SK-N-SH (cell line): ENCODE results near the gene TECTB. TPM values are rescaled to one million over a fixed set of nuclear protein-coding genes. Genes with fewer than 3 reads are reported as not detected.

Experiments used
- CTCF ChIA-PET: fragments of 300-600, 350-600 bp; formaldehyde crosslinking; extraction: SDS; loops from one replicate; lab custom pipeline; 2021; lab: Yijun Ruan, JAX
- POLR2A ChIA-PET: fragments of 350-600 bp; sonication (Branson Sonifier 250); formaldehyde crosslinking; extraction: SDS; loops from one replicate; lab custom pipeline; 2020; ENCODE audit warnings: antibody characterized with exemption, inconsistent platforms; lab: Yijun Ruan, JAX
- DNase-seq: peaks from one replicate; pipeline ENCODE4 v3.0.0; 2012
- H2AFZ ChIP-seq: fragments of 200-600 bp; sonication (generic); 2 replicates; pipeline ENCODE4 v1.8.1; 2016; ENCODE audit warnings: antibody characterized with exemption, mild to moderate bottlenecking, low read depth
- H3F3A ChIP-seq: fragments of 200-600 bp; sonication (generic); replicated peaks from 2 replicates; pipeline ENCODE3; 2016; ENCODE audit warnings: antibody characterized with exemption, mild to moderate bottlenecking; ENCODE audit not compliant: insufficient read depth
- H3K27ac ChIP-seq, 2 experiments: fragments of 200-500 bp in 1 of 2; fragments of 200-600 bp in 1 of 2; sonication (Bioruptor generic) in 1 of 2; sonication (generic), shearing (Covaris generic) in 1 of 2; 2 replicates each; pipeline versions ENCODE4 v1.5.1 to v1.6.1; 2014 to 2016; ENCODE audit warnings: low read depth in 2 of 2, inconsistent platforms in 1 of 2, low read length in 1 of 2, mild to moderate bottlenecking in 1 of 2, mixed read lengths in 1 of 2
- H3K27me3 ChIP-seq: fragments of 200-600 bp; sonication (generic), shearing (Covaris generic); 2 replicates; pipeline ENCODE4 v1.6.1; 2016; ENCODE audit warnings: mixed run types; ENCODE audit not compliant: insufficient read depth
- H3K36me3 ChIP-seq, 2 experiments: fragments of 200-500 bp in 1 of 2; fragments of 200-600 bp in 1 of 2; sonication (Bioruptor generic) in 1 of 2; sonication (generic) in 1 of 2; replicated peaks in 1 of 2; 2 replicates each; pipeline versions ENCODE3 to v1.5.1; 2014 to 2016; ENCODE audit warnings: low read length in 1 of 2, mild to moderate bottlenecking in 1 of 2; ENCODE audit not compliant: insufficient read depth in 2 of 2, control insufficient read depth in 1 of 2
- H3K4me1 ChIP-seq, 2 experiments: fragments of 200-500 bp in 1 of 2; fragments of 200-600 bp in 1 of 2; sonication (Bioruptor generic) in 1 of 2; sonication (generic), shearing (Covaris generic) in 1 of 2; 2 replicates each; pipeline versions ENCODE4 v1.5.1 to v1.6.1; 2014 to 2016; ENCODE audit warnings: low read depth in 1 of 2, low read length in 1 of 2, mixed run types in 1 of 2; ENCODE audit not compliant: insufficient read depth in 2 of 2, control insufficient read depth in 1 of 2
- H3K4me2 ChIP-seq: fragments of 200-600 bp; sonication (generic), shearing (Covaris generic); 2 replicates; pipeline ENCODE4 v1.6.1; 2017; ENCODE audit warnings: mixed run types
- H3K4me3 ChIP-seq, 2 experiments: fragments of 200-500 bp in 1 of 2; fragments of 200-600 bp in 1 of 2; sonication (Bioruptor generic) in 1 of 2; sonication (generic), shearing (Covaris generic) in 1 of 2; 2 replicates each; pipeline versions ENCODE4 v1.5.1 to v1.8.1; 2014 to 2016; ENCODE audit warnings: low read depth in 2 of 2, inconsistent platforms in 1 of 2, low read length in 1 of 2, mild to moderate bottlenecking in 1 of 2, mixed read lengths in 1 of 2, moderate library complexity in 1 of 2
- H3K79me2 ChIP-seq: fragments of 200-600 bp; sonication (generic); 2 replicates; pipeline ENCODE4 v1.8.1; 2017; ENCODE audit warnings: mild to moderate bottlenecking; ENCODE audit not compliant: insufficient read depth
- H3K9ac ChIP-seq: fragments of 200-600 bp; sonication (generic); 2 replicates; pipeline ENCODE4 v1.6.1; 2017; ENCODE audit warnings: mixed run types
- H3K9me2 ChIP-seq: fragments of 200-600 bp; sonication (generic); 2 replicates; pipeline ENCODE4 v1.6.1; 2017; ENCODE audit warnings: mixed run types
- H3K9me3 ChIP-seq: fragments of 200-600 bp; sonication (generic); 2 replicates; pipeline ENCODE4 v1.6.1; 2017; ENCODE audit warnings: mixed run types, mild to moderate bottlenecking, moderate library complexity
- H4K20me1 ChIP-seq: fragments of 200-600 bp; sonication (generic); 2 replicates; pipeline ENCODE4 v1.6.1; 2017; ENCODE audit warnings: mild to moderate bottlenecking, mixed run types; ENCODE audit not compliant: insufficient read depth
- CHD2 ChIP-seq: fragments of 150-350 bp; IDR thresholded peaks from 2 replicates; pipeline ENCODE4 v1.6.1; 2018; ENCODE audit warnings: low read length; ENCODE audit not compliant: partially characterized antibody
- ELF1 ChIP-seq: IDR thresholded peaks from 2 replicates; pipeline ENCODE4 v1.4.0; 2012
- EP300 ChIP-seq, 2 experiments: IDR thresholded peaks; 2 replicates each; pipeline versions ENCODE4 v1.4.0 to v1.6.1; 2012; ENCODE audit warnings: borderline replicate concordance in 1 of 2, low read depth in 1 of 2, low read length in 1 of 2
- EZH2phosphoT487 ChIP-seq: fragments of 200-600 bp; sonication (generic); IDR thresholded peaks from 2 replicates; pipeline ENCODE4 v1.6.1; 2017; ENCODE audit warnings: low read depth, mixed run types, mild to moderate bottlenecking, antibody characterized with exemption, moderate library complexity, borderline replicate concordance
- FOSL2 ChIP-seq: IDR thresholded peaks from 2 replicates; pipeline ENCODE4 v1.4.0; 2012; ENCODE audit warnings: low read depth, mild to moderate bottlenecking, moderate library complexity, borderline replicate concordance
- FOXM1 ChIP-seq: IDR thresholded peaks from 2 replicates; pipeline ENCODE4 v1.4.0; 2012; ENCODE audit warnings: low read depth, mild to moderate bottlenecking
- MEF2A ChIP-seq: IDR thresholded peaks from 2 replicates; pipeline ENCODE4 v1.4.0; 2012; ENCODE audit warnings: low read depth, borderline replicate concordance
- POLR2AphosphoS5 ChIP-seq: IDR thresholded peaks from 2 replicates; pipeline ENCODE4 v1.6.1; 2012; ENCODE audit warnings: low read depth, low read length
- RCOR1 ChIP-seq: fragments of 150-350 bp; IDR thresholded peaks from 2 replicates; pipeline ENCODE4 v1.6.1; 2017; ENCODE audit warnings: antibody characterized with exemption, low read length
- RFX5 ChIP-seq: IDR thresholded peaks from 2 replicates; pipeline ENCODE4 v1.6.1; 2012; ENCODE audit warnings: mild to moderate bottlenecking, improper control_type of control experiment, low read length
- SIN3A ChIP-seq: IDR thresholded peaks from 2 replicates; pipeline ENCODE4 v1.6.1; 2012; ENCODE audit warnings: low read depth, mild to moderate bottlenecking, low read length, moderate library complexity, borderline replicate concordance
- TAF1 ChIP-seq: IDR thresholded peaks from 2 replicates; pipeline ENCODE4 v1.6.1; 2012; ENCODE audit warnings: low read depth, mild to moderate bottlenecking, low read length, moderate library complexity, borderline replicate concordance
- TCF12 ChIP-seq: IDR thresholded peaks from 2 replicates; pipeline ENCODE4 v1.4.0; 2012
- TEAD4 ChIP-seq: IDR thresholded peaks from 2 replicates; pipeline ENCODE4 v1.4.0; 2012; ENCODE audit warnings: mild to moderate bottlenecking, borderline replicate concordance; ENCODE audit not compliant: insufficient read depth
- WGBS: methylation state at CpG from one replicate; pipeline ENCODE4 v1.1.6; 2017; ENCODE audit warnings: low lambda C conversion rate; 5-methylcytosine and 5-hydroxymethylcytosine counted together
- polyA plus RNA-seq, 3 experiments: library from polyadenylated mRNA; depleted of rRNA; stranded (reverse); fragments of >200 nt; gene quantifications; 2 replicates each; pipeline ENCODE4 v1.2.3, GENCODE V29; 2012
- TF ChIP-seq, protein P1 (sequence below): fragments of 200-600 bp; sonication (generic); IDR thresholded peaks from 2 replicates; pipeline ENCODE4 v1.6.1; 2017; ENCODE audit warnings: antibody characterized with exemption, mild to moderate bottlenecking, moderate library complexity
- TF ChIP-seq, protein P2 (sequence below): IDR thresholded peaks from 2 replicates; pipeline ENCODE4 v1.4.0; 2012; ENCODE audit warnings: low read depth
- TF ChIP-seq, protein P3 (sequence below): IDR thresholded peaks from 2 replicates; pipeline ENCODE4 v1.6.1; 2012; ENCODE audit warnings: mild to moderate bottlenecking, low read depth, low read length, moderate library complexity

The TECTB gene
- polyA plus RNA-seq, 1 of the 3 experiments (the other 2 are of a cell fraction), result not detected

DNA sequence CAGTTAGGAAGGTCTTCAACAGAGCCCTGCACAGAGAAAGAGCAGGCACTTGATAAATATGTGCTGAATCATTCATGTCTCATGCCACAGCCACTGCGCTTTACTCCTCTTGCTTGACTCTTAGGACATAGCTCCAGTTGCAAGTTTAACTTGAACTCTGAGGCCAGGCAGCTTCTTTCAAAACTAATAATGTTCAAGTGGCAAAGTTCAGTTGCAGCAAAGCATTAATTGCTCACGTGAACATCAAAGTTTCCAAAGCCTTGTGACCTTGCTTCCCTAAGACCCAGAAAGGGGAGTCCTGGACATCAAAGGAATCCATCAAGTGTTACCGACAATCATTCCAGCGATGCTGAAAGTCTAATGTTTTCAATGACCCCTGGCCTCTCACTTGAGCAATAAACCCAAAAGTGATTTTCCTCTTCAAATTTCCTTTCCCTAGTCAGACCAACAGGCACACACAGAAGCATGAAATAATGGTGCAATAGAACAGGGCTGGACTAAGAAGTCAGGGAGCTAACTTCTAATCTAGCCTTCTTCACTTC is 21.8 kb upstream of the TECTB start:
- Histone ChIP-seq H3K9ac (no peak overlapping the region), H3K27ac (no peak overlapping the region), H3K36me3 (no peaks in the 10 kb centered on the region), H3K9me2 (no peaks in the 10 kb centered on the region), H4K20me1 (no peaks in the 10 kb centered on the region), H3K4me2 (no peak overlapping the region), H3K27me3 (no peaks in the 10 kb centered on the region), H2AFZ (no peak overlapping the region), H3K4me3 (no peak overlapping the region), H3F3A (no peaks in the 10 kb centered on the region), H3K4me1 (peaks cover 0 to 4% of the 10 kb centered on the region in 2 experiments; a peak in 2 of 4 replicates), H3K79me2 (no peaks in the 10 kb centered on the region), H3K9me3 (no peaks in the 10 kb centered on the region)
- POLR2A ChIA-PET, result no interaction called here
- WGBS, result 39% methylated on average over 4 of the region's 4 CpGs
- TF ChIP-seq MEF2A (no peak), ELF1 (no peak), CHD2 (no peak), SIN3A (no peak), RFX5 (no peak), EP300 (IDR thresholded peaks at IDR 0.05; ENCODE audit: borderline replicate concordance in 1 of 2, low read depth in 1 of 2, low read length in 1 of 2) (no peak)
- TF ChIP-seq, protein P1, sequence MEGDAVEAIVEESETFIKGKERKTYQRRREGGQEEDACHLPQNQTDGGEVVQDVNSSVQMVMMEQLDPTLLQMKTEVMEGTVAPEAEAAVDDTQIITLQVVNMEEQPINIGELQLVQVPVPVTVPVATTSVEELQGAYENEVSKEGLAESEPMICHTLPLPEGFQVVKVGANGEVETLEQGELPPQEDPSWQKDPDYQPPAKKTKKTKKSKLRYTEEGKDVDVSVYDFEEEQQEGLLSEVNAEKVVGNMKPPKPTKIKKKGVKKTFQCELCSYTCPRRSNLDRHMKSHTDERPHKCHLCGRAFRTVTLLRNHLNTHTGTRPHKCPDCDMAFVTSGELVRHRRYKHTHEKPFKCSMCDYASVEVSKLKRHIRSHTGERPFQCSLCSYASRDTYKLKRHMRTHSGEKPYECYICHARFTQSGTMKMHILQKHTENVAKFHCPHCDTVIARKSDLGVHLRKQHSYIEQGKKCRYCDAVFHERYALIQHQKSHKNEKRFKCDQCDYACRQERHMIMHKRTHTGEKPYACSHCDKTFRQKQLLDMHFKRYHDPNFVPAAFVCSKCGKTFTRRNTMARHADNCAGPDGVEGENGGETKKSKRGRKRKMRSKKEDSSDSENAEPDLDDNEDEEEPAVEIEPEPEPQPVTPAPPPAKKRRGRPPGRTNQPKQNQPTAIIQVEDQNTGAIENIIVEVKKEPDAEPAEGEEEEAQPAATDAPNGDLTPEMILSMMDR, result no peak
- TF ChIP-seq, protein P2, sequence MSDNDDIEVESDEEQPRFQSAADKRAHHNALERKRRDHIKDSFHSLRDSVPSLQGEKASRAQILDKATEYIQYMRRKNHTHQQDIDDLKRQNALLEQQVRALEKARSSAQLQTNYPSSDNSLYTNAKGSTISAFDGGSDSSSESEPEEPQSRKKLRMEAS, result no peak
- no peak for DNase-seq
- CTCF ChIA-PET, result no interaction called here

DNA sequence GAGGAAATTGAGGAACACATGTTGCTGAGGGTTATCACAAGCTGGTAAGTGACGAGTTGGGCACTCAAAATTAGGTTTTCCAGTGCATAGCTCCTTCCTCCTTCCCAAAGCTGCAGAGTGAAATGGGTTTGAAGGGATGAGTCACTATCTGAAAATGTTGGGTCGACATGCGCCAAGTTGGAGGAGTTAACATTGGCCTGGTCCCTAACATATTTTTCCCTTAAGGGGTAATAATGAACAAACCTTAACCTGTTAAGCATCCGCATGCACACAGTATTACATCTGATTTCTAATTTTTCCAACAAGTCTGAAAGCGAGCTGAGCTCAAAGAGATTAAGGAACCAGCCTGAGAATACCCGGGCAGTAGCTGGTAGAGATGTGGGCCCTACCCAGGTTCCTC is 20.7 kb upstream of the TECTB start:
- no peaks in the 10 kb centered on the region for H3F3A ChIP-seq
- 44% methylated on average over 6 of the region's 6 CpGs for WGBS
- H3K36me3 ChIP-seq, result no peaks in the 10 kb centered on the region
- no peaks in the 10 kb centered on the region for H3K27me3 ChIP-seq
- peaks cover 0 to 4% of the 10 kb centered on the region in 2 experiments; a peak in 2 of 4 replicates for H3K4me1 ChIP-seq
- H3K9ac ChIP-seq, result no peak overlapping the region
- H3K9me3 ChIP-seq, result no peaks in the 10 kb centered on the region
- H3K27ac ChIP-seq, result no peak overlapping the region
- no peak overlapping the region for H3K4me3 ChIP-seq
- no peak for DNase-seq
- no peak overlapping the region for H2AFZ ChIP-seq
- no peaks in the 10 kb centered on the region for H4K20me1 ChIP-seq
- ChIA-PET POLR2A (no interaction called here), CTCF (interaction anchor here (1.4 kb wide), 1 partner anchor 45 kb away, joined by 5 read pairs; no protein-coding TSS in a partner anchor)
- no peak overlapping the region for H3K4me2 ChIP-seq
- no peaks in the 10 kb centered on the region for H3K9me2 ChIP-seq
- no peaks in the 10 kb centered on the region for H3K79me2 ChIP-seq
- TF ChIP-seq FOXM1 (no peak), RCOR1 (no peak), POLR2AphosphoS5 (no peak), CHD2 (no peak), EZH2phosphoT487 (no peak), TAF1 (no peak), FOSL2 (no peak), TEAD4 (no peak), MEF2A (no peak), TCF12 (no peak), EP300 (IDR thresholded peaks at IDR 0.05; ENCODE audit: borderline replicate concordance in 1 of 2, low read depth in 1 of 2, low read length in 1 of 2) (no peak)
- TF ChIP-seq, protein P1, result no peak
- TF ChIP-seq, protein P2, result no peak
- TF ChIP-seq, protein P3, sequence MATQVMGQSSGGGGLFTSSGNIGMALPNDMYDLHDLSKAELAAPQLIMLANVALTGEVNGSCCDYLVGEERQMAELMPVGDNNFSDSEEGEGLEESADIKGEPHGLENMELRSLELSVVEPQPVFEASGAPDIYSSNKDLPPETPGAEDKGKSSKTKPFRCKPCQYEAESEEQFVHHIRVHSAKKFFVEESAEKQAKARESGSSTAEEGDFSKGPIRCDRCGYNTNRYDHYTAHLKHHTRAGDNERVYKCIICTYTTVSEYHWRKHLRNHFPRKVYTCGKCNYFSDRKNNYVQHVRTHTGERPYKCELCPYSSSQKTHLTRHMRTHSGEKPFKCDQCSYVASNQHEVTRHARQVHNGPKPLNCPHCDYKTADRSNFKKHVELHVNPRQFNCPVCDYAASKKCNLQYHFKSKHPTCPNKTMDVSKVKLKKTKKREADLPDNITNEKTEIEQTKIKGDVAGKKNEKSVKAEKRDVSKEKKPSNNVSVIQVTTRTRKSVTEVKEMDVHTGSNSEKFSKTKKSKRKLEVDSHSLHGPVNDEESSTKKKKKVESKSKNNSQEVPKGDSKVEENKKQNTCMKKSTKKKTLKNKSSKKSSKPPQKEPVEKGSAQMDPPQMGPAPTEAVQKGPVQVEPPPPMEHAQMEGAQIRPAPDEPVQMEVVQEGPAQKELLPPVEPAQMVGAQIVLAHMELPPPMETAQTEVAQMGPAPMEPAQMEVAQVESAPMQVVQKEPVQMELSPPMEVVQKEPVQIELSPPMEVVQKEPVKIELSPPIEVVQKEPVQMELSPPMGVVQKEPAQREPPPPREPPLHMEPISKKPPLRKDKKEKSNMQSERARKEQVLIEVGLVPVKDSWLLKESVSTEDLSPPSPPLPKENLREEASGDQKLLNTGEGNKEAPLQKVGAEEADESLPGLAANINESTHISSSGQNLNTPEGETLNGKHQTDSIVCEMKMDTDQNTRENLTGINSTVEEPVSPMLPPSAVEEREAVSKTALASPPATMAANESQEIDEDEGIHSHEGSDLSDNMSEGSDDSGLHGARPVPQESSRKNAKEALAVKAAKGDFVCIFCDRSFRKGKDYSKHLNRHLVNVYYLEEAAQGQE, result no peak
